GM12864 (cell line): ENCODE results near the gene RAB40B.

Experiments used
- DNase-seq: peaks from one replicate; pipeline ENCODE4 v3.0.0-alpha.2; 2011; ENCODE audit warnings: low read depth
- H3K4me3 ChIP-seq: 2 replicates; pipeline ENCODE4 v1.5.1; 2011; ENCODE audit warnings: mild to moderate bottlenecking, low read depth, low read length, control low read depth
- TF ChIP-seq, protein P1 (sequence below): IDR thresholded peaks from 2 replicates; pipeline ENCODE4 v1.5.1; 2011; ENCODE audit warnings: low read depth, mild to moderate bottlenecking, moderate library complexity, low read length, control low read depth, inconsistent platforms; ENCODE audit errors: missing control alignments

RAB40B gene

GRCh38 chr17:82623707-82624106, 74.8 kb downstream of the RAB40B start:
- no peak for DNase-seq
- H3K4me3 ChIP-seq: no peak overlapping the region

GRCh38 chr17:82619641-82620040, 78.9 kb downstream of the RAB40B start:
- H3K4me3 ChIP-seq: no peak overlapping the region
- TF ChIP-seq, protein P1, sequence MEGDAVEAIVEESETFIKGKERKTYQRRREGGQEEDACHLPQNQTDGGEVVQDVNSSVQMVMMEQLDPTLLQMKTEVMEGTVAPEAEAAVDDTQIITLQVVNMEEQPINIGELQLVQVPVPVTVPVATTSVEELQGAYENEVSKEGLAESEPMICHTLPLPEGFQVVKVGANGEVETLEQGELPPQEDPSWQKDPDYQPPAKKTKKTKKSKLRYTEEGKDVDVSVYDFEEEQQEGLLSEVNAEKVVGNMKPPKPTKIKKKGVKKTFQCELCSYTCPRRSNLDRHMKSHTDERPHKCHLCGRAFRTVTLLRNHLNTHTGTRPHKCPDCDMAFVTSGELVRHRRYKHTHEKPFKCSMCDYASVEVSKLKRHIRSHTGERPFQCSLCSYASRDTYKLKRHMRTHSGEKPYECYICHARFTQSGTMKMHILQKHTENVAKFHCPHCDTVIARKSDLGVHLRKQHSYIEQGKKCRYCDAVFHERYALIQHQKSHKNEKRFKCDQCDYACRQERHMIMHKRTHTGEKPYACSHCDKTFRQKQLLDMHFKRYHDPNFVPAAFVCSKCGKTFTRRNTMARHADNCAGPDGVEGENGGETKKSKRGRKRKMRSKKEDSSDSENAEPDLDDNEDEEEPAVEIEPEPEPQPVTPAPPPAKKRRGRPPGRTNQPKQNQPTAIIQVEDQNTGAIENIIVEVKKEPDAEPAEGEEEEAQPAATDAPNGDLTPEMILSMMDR: no peak
- no peak for DNase-seq

More at GRCh38 chr17:82623707-82624106, 74.8 kb downstream of the RAB40B start:
- TF ChIP-seq, protein P1: no peak

DNA sequence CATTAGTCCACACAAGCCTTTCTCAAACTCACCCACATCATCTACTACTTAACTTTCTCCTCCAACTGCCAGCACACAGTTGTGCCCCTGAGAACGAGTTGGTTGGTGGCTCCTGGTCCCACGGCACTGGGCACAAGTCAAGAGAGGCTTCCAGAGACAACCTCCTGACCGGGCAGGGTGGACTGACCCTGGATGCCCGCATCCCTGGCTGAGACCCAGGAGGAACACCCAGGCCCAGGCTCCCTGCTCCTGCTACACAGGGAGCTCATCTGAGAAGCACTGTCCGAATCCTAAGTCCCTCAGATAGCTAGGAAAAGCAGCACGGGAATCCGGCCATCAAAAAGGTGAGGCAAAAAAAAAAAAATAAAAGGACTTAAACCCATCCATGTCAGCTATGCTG, 79.3 kb downstream of the RAB40B start:
- DNase-seq: no peak

GRCh38 chr17:82616021-82616711, 82.3 kb downstream of the RAB40B start:
- TF ChIP-seq, protein P1: no peak
- no peak overlapping the region for H3K4me3 ChIP-seq
- DNase-seq: no peak

More for the DNA sequence above, 79.3 kb downstream of the RAB40B start:
- no peak overlapping the region for H3K4me3 ChIP-seq
- TF ChIP-seq, protein P1: no peak

DNA sequence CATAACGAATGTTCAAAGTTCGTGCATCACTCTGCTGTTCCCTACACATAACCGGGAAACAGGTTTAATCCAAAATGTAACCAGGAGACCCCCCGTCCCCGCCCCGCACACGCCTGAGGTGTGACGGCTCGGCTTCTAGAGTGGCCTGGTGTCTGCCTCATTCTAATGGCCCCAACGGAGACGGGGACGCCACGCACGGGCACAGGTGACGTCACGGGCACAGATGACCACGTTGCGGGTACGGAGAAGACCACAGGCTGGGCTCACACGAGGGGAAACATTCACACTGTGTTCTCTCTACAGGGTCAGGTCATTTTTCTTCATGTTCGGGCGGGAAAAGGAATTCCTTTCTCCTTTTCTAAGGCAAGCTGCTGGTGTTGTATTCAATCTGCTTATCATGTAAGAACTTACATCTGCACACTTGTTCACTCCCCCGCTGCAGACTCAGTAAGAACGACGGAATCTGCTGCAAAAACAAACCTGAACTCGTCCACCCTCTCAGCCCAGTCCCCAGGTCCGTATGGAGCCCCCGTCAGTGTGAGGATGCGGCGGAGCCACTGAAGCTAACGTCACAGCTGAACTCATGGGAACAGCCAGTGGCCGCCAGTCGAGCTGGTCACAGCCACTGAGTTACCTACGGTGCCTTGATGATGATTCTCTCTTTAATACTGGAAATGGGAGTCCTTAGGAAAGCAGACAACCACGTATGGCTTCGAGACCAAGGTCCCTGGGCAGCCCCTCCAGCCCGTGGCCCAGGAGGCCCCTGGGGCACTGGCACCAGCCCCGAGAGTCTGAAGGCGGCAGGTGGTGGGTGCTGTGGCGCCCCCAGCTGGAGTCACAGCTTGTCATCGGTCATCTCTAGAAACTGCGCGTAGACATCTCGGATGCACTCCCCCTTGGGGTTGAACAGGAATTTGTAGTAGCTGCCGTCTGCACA, 83.1 kb downstream of the RAB40B start:
- H3K4me3 ChIP-seq: no peak overlapping the region
- no peak for DNase-seq
- TF ChIP-seq, protein P1: no peak

DNA sequence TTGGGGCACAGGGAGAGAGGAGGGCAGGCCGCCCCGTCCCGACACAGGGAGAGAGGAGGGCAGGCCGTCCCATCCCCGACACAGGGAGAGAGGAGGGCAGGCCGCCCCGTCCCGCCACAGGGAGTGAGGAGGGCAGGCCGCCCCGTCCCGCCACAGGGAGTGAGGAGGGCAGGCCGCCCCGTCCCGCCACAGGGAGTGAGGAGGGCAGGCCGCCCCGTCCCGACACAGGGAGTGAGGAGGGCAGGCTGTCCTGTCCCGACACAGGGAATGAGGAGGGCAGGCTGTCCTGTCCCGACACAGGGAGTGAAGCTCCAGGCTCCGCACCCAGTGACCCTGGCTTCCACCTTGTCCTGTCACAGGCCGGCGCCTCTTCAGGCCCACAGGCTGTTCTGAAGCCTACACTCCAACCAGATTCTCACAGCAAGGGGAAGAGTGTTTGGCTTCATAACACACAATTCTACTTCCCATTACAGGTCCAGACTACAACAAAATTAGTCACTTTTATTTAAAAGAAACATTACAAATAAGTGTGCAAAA, 84.3 kb downstream of the RAB40B start:
- TF ChIP-seq, protein P1: no peak
- DNase-seq: no peak
- H3K4me3 ChIP-seq: no peak overlapping the region
